Endothelial cell of umbilical vein (primary cell): ENCODE measurements around the gene WHRN. TPM values are rescaled to one million over a fixed set of nuclear protein-coding genes. Genes with fewer than 3 reads are reported as not detected.

Experiments used
- BruUV-seq: library from RNA; stranded (reverse); fragments of 400-500 nt; replicated peaks from 2 replicates; lab custom pipeline; 2021; lab: Mats Ljungman, UMichigan
- CTCF ChIA-PET: fragments of 300-600, 350-600 bp; sonication (Branson Sonifier 250); formaldehyde crosslinking; loops from one replicate; lab custom pipeline; 2021; ENCODE audit warnings: antibody characterized with exemption, inconsistent platforms; lab: Charles Lee
- POLR2A ChIA-PET: fragments of 300-600, 350-600 bp; sonication (Branson Sonifier 250); formaldehyde crosslinking; loops from one replicate; lab custom pipeline; 2021; ENCODE audit warnings: antibody characterized with exemption, inconsistent platforms; lab: Charles Lee
- DNase-seq: peaks from one replicate; pipeline ENCODE4 v3.0.0-alpha.2; 2011; ENCODE audit warnings: low read depth, low spot score
- FAIRE-seq: peaks from 2 replicates; lab custom pipeline; 2011; peaks lifted over from hg19 to GRCh38; lab: Jason Lieb, UNC
- H2AFZ ChIP-seq: 2 replicates; pipeline ENCODE4 v1.6.0; 2012; ENCODE audit warnings: low read depth, low read length, control low read depth, inconsistent platforms
- H3K27ac ChIP-seq: 2 replicates; pipeline ENCODE4 v1.5.1; 2011; ENCODE audit warnings: low read depth, mild to moderate bottlenecking, control low read depth, low read length, moderate library complexity; ENCODE audit not compliant: insufficient read depth
- H3K27me3 ChIP-seq, 2 experiments: 2 replicates each; pipeline versions ENCODE4 v1.6.0 to v1.6.1; 2011; ENCODE audit warnings: low read length in 2 of 2, mixed read lengths in 1 of 2; ENCODE audit not compliant: control insufficient read depth in 2 of 2, insufficient read depth in 2 of 2
- H3K36me3 ChIP-seq, 2 experiments: 2 replicates in 1 of 2; 3 replicates in 1 of 2; pipeline ENCODE4 v1.5.1; 2011; ENCODE audit warnings: low read length in 2 of 2, mild to moderate bottlenecking in 1 of 2, moderate library complexity in 1 of 2; ENCODE audit not compliant: control insufficient read depth in 2 of 2, insufficient read depth in 2 of 2; ENCODE audit errors: extremely low read depth in 1 of 2
- H3K4me1 ChIP-seq: 3 replicates; pipeline ENCODE4 v1.5.1; 2011; ENCODE audit warnings: mild to moderate bottlenecking, low read length; ENCODE audit not compliant: control insufficient read depth, insufficient read depth; ENCODE audit errors: extremely low read depth
- H3K4me2 ChIP-seq: 2 replicates; pipeline ENCODE4 v1.6.1; 2011; ENCODE audit warnings: low read length, control low read depth, mixed read lengths; ENCODE audit not compliant: insufficient read depth
- H3K4me3 ChIP-seq, 3 experiments: fragments of 200-600 bp in 1 of 3; sonication (generic), shearing (Covaris generic) in 1 of 3; replicated peaks in 1 of 3; 2 replicates each; pipeline ENCODE4 v1.5.1; 2011 to 2016; ENCODE audit warnings: control low read depth in 3 of 3, low read length in 3 of 3, mild to moderate bottlenecking in 2 of 3, inconsistent platforms in 1 of 3, low read depth in 1 of 3, moderate library complexity in 1 of 3; ENCODE audit not compliant: insufficient read depth in 1 of 3
- H3K79me2 ChIP-seq: 2 replicates; pipeline ENCODE4 v1.6.0; 2012; ENCODE audit warnings: low read length, inconsistent platforms; ENCODE audit not compliant: control insufficient read depth, insufficient read depth
- H3K9ac ChIP-seq: replicated peaks from 2 replicates; pipeline ENCODE3; 2011; ENCODE audit warnings: low read length, control low read depth; ENCODE audit not compliant: insufficient read depth; ENCODE audit errors: extremely low read depth
- H3K9me1 ChIP-seq: replicated peaks from 3 replicates; pipeline ENCODE4 v1.6.0; 2011; ENCODE audit warnings: mild to moderate bottlenecking, low read length; ENCODE audit not compliant: control insufficient read depth, insufficient read depth; ENCODE audit errors: extremely low read depth
- H3K9me3 ChIP-seq: replicated peaks from 2 replicates; pipeline ENCODE4 v1.5.1; 2012; ENCODE audit warnings: low read length, inconsistent platforms; ENCODE audit not compliant: control insufficient read depth, insufficient read depth
- H4K20me1 ChIP-seq: replicated peaks from 2 replicates; pipeline ENCODE3; 2011; ENCODE audit warnings: mild to moderate bottlenecking, low read length; ENCODE audit not compliant: control insufficient read depth, insufficient read depth; ENCODE audit errors: extremely low read depth
- CTCF ChIP-seq, 2 donors: IDR thresholded peaks; 1 replicate in 1 of 2; 2 replicates in 1 of 2; pipeline ENCODE4 v1.5.1; 2011; ENCODE audit warnings: low read length in 2 of 2, mild to moderate bottlenecking in 2 of 2, moderate library complexity in 2 of 2, control low read depth in 1 of 2, inconsistent platforms in 1 of 2, low read depth in 1 of 2; ENCODE audit not compliant: insufficient read depth in 1 of 2; ENCODE audit errors: extremely low read depth in 1 of 2
- EZH2 ChIP-seq: IDR thresholded peaks from 2 replicates; pipeline ENCODE4 v1.6.1; 2012; ENCODE audit warnings: borderline replicate concordance, low read depth, mild to moderate bottlenecking, moderate library complexity, low read length, inconsistent platforms; ENCODE audit not compliant: severe bottlenecking
- FOS ChIP-seq: IDR thresholded peaks from 2 replicates; pipeline ENCODE4 v1.6.1; 2011; ENCODE audit warnings: mild to moderate bottlenecking, low read length, moderate library complexity, borderline replicate concordance; ENCODE audit not compliant: insufficient read depth
- GATA2 ChIP-seq: IDR thresholded peaks from 2 replicates; pipeline ENCODE4 v1.7.0; 2011; ENCODE audit warnings: low read depth, mild to moderate bottlenecking, moderate library complexity, mixed read lengths, low read length; ENCODE audit not compliant: insufficient read length, insufficient read depth
- JUN ChIP-seq: IDR thresholded peaks from 2 replicates; pipeline ENCODE4 v1.6.1; 2011; ENCODE audit warnings: borderline replicate concordance, low read depth; ENCODE audit not compliant: insufficient read length, insufficient read depth
- MAX ChIP-seq: IDR thresholded peaks from 2 replicates; pipeline ENCODE4 v1.6.1; 2011; ENCODE audit not compliant: insufficient read depth, insufficient read length
- MYC ChIP-seq: IDR thresholded peaks from one replicate; pipeline ENCODE4 v1.6.1; 2011; ENCODE audit warnings: mild to moderate bottlenecking, low read depth, low read length
- POLR2A ChIP-seq: IDR thresholded peaks from 2 replicates; pipeline ENCODE4 v1.6.1; 2012; ENCODE audit warnings: low read depth, mild to moderate bottlenecking, control low read depth, low read length
- POLR2AphosphoS5 ChIP-seq: IDR thresholded peaks from 2 replicates; pipeline ENCODE4 v1.6.1; 2012; ENCODE audit warnings: low read depth, mild to moderate bottlenecking, control low read depth, low read length, moderate library complexity; ENCODE audit not compliant: insufficient read depth
- dilution Hi-C: fragments of 300-500 bp; cut with MboI; formaldehyde crosslinking; loops from one replicate; pipeline ENCODE4 v1.15.0; 2019; ENCODE audit warnings: low sequenced_read_pairs; ENCODE audit not compliant: extremely low pct_ligation_motif_present
- intact Hi-C: fragments of 100-400 bp; cut with micrococcal nuclease; formaldehyde crosslinking; loops from one replicate; pipeline ENCODE4 v1.10.0; 2022
- polyA plus RNA-seq, 4 experiments: library from polyadenylated mRNA; depleted of rRNA in 3 of 4; stranded (reverse) in 3 of 4; unstranded in 1 of 4; fragments of >200 nt; gene quantifications; 2 replicates each; pipeline versions ENCODE4 v1.2.1 to v1.2.3, GENCODE V29; 2011 to 2012; ENCODE audit warnings: missing spikeins in 1 of 4
- total RNA-seq: library from RNA; stranded (reverse); gene quantifications from 2 replicates; pipeline ENCODE4 v1.2.3, GENCODE V29; 2021

WHRN gene
- total and polyA plus RNA-seq, 2 donors (not counting 3 experiments of a cell fraction or from before 2014, with no cell fraction given) = 0.35 to 0.69 TPM

- intact Hi-C loops = no loop called here
- no peaks in the 10 kb centered on the region for H3K4me1 ChIP-seq
- no peaks in the 10 kb centered on the region for H3K27me3 ChIP-seq
- no peaks in the 10 kb centered on the region for H4K20me1 ChIP-seq
- ChIA-PET POLR2A (no interaction called here), CTCF (no interaction called here)
- TF ChIP-seq POLR2AphosphoS5 (no peak), MAX (no peak), JUN (no peak), GATA2 (no peak), CTCF (IDR thresholded peaks at IDR 0.05; ENCODE audit: extremely low read depth in 1 of 2, insufficient read depth in 1 of 2, low read depth in 1 of 2, low read length in 2 of 2) (no peak), EZH2 (no peak), FOS (no peak), MYC (no peak), POLR2A (no peak)
- DNase-seq (no peak), FAIRE-seq (no peak)
- H3K9me3 ChIP-seq = no peaks in the 10 kb centered on the region
- no peak overlapping the region for H3K4me2 ChIP-seq
- dilution Hi-C loops = no loop called here
- no peak overlapping the region for H3K9ac ChIP-seq
- no peak overlapping the region for H3K4me3 ChIP-seq
- H3K27ac ChIP-seq = no peak overlapping the region
- no TSS peak for BruUV-seq
- H3K79me2 ChIP-seq = no peaks in the 10 kb centered on the region
- no peaks in the 10 kb centered on the region for H3K36me3 ChIP-seq
- H3K9me1 ChIP-seq = no peaks in the 10 kb centered on the region
- H2AFZ ChIP-seq = no peak overlapping the region
Observed at GRCh38 chr9:114467226-114467750, 38.0 kb downstream of the WHRN start.
